Measurements from ENCODE around the gene GET4.

DNA sequence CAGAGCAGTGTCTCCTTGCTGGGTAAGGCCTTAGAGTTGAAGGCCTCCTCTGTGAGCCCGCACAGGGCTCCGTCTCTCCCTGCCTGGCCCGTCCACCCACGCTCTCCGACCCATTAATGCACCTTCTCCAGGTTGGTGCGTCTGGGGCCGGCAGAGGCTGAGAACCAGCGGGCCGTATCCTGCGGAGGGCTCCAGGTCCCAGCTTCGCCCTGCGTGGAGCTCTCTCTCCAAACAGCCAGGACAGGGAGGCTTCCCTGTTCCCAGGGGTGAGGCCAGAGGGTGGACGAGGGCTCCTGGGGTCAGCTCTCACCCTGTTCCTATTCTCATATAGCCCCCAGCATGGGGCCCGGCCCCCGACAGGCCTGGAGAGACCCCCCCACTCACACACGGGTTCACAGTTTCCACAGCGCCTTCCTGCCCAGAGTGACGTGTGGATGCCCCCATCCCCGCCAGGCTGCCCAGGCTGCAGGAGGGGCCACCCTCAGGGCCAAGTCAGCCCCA is 34.6 kb downstream of the GET4 start:
- TF ChIP-seq, protein P1, sequence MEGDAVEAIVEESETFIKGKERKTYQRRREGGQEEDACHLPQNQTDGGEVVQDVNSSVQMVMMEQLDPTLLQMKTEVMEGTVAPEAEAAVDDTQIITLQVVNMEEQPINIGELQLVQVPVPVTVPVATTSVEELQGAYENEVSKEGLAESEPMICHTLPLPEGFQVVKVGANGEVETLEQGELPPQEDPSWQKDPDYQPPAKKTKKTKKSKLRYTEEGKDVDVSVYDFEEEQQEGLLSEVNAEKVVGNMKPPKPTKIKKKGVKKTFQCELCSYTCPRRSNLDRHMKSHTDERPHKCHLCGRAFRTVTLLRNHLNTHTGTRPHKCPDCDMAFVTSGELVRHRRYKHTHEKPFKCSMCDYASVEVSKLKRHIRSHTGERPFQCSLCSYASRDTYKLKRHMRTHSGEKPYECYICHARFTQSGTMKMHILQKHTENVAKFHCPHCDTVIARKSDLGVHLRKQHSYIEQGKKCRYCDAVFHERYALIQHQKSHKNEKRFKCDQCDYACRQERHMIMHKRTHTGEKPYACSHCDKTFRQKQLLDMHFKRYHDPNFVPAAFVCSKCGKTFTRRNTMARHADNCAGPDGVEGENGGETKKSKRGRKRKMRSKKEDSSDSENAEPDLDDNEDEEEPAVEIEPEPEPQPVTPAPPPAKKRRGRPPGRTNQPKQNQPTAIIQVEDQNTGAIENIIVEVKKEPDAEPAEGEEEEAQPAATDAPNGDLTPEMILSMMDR (IDR thresholded peaks at IDR 0.05) = no peak
- no peak for TF ChIP-seq ZFX (IDR thresholded peaks at IDR 0.05; ENCODE audit: borderline replicate concordance)

Measured in 22Rv1 (cell line).